Right renal pelvis (tissue), 4 donors: ENCODE measurements around the gene DNAJA3. TPM values are rescaled to one million over a fixed set of nuclear protein-coding genes. Genes with fewer than 3 reads are reported as not detected.
A peak's percentile ranks its signal among the peaks of the same experiment; 100 is the strongest.

ENCODE experiments used
- DNase-seq, 4 donors: peaks; one replicate each; pipeline ENCODE4 v3.0.0-alpha.2; 2013; ENCODE audit warnings: low read depth in 4 of 4, low spot score in 3 of 4, missing footprints in 1 of 4
- polyA plus RNA-seq, 4 donors: library from polyadenylated mRNA; unstranded; fragments of 120-200 nt; gene quantifications; one replicate each; pipeline ENCODE4 v1.2.1, GENCODE V29; 2013; ENCODE audit not compliant: insufficient read length in 4 of 4

DNAJA3 gene
- 10 to 100 TPM; 37.1 to 41.0 (median 40.1) TPM for polyA plus RNA-seq

DNA sequence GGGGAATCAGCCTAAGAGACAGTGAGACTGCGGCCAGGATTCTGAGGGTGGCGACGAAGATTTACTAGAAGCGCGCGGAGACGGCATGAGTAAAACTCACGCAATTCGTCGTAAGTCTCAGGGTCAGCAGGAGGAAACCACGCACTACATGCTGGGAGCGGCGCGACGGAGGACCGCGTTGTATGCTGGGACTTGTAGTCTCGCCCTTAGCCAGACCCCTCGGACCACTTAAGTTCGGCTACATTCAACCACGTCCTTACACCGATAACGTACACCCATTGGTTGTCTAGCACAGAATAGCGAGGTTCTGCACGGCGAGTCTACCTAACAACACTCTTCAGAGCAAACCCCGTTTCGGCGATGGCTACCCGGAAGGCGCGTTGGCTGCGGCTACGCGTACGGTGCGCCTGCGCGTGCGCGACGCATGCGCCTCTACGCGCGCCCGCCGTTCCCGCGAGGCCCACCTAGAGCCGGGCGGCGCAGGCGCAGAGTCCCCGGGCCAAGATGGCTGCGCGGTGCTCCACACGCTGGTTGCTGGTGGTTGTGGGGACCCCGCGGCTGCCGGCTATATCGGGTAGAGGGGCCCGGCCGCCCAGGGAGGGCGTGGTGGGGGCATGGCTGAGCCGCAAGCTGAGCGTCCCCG lies at the start of gene DNAJA3:
Gene DNAJA3, plus strand, starts transcription at position 491 of the 643 bp plus-strand sequence. Its CDS starts 14 bp downstream, at position 505.
- DNase-seq, result peak; percentile 85 to 98 (median 88)

DNA sequence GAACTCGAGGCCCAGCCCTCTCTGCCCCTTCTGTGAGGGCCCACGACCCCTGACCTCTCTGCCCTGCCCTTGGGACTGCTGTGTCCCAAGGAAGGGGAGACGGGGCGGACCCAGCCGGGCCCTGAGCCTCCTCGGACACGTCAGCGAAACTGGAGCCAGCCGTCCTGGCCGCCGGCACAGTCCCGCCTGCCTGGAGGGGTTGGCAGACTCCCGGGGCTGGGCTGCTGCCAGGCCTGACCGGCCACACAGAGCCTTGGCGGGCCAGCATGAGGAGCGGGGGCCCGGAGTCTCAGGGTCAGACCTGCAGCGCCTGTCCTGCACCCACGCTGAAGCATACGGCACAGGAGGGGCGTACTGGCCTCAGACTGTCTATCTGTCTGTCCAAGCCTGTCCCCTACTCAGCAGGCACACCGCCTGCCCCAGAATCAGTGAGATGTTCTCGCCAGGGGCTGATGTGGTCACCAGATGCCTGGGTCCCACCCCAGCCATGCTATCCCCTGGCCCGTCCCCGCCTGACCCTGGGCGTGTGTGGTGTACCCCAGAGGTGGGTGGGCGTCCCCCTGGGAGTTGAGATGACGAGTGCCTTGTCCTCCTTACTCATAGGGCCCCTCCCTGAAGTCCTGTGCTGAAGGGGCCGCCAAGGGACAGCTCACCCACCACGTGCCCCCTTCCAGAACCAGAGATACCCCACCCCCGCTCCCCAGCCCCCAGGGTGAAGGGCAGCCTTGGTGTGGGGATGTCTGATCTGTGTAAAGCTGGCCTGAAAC lies 49.4 kb upstream of the DNAJA3 start:
- DNase-seq, result no peak

- DNase-seq, result no peak
These were observed 48.6 kb upstream of the DNAJA3 start for GRCh38 chr16:4376893-4377572.

DNA sequence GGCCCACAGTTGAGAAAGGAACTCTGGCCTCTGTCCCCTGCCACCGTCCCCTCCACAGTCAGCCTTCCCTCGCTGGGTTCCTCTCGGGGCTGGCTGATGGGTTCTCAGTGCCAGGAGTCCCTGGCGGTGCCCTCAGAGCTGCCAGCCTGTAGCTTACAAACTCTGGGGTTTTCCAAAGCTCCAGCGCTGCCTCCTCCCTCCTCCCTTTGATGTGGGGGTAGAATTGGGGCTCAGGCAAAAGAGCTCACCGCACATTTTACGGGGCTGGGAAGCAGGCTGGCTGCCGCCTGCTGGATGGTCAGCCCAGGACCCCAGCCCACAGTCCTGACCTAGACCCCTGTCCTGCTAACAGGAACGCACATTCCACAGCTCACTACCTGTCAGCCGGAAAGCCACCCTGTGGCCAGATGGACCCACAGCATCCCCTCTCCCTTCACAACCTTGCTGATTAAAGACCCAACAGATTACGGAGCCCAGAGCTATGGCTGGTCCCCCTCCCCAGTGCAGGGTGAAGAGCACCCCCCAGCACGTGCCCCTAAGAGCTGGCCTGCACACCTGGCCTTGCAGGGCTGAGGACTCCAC lies 48.0 kb upstream of the DNAJA3 start:
- DNase-seq, result no peak

DNA sequence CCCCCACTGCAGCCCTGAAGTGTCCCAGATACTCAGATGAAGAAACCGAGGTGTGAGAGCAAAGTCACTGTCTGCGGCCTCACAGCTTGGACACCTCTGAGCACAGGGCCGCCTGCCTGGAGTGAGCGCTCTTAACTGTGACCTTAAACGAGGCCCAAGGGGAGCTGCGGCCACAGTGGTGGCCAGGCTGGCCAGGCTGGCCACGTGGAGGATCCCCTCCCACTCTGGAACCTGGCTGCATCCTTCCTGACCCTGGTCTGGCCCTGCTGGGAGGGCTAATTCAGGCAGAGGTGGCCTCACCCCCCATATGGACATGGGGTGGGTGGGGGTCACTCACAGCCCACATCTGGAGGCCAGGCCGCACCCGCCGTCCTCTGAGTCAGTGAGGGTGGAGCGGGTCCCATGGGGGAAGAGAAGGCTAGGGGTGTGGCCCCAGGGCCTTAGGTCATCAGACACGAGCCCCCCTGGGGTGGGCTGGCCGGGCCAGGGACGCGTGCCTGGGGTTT lies 47.5 kb upstream of the DNAJA3 start:
- no peak for DNase-seq

GRCh38 chr16:4378999-4379690 lies 46.5 kb upstream of the DNAJA3 start:
- no peak for DNase-seq

DNA sequence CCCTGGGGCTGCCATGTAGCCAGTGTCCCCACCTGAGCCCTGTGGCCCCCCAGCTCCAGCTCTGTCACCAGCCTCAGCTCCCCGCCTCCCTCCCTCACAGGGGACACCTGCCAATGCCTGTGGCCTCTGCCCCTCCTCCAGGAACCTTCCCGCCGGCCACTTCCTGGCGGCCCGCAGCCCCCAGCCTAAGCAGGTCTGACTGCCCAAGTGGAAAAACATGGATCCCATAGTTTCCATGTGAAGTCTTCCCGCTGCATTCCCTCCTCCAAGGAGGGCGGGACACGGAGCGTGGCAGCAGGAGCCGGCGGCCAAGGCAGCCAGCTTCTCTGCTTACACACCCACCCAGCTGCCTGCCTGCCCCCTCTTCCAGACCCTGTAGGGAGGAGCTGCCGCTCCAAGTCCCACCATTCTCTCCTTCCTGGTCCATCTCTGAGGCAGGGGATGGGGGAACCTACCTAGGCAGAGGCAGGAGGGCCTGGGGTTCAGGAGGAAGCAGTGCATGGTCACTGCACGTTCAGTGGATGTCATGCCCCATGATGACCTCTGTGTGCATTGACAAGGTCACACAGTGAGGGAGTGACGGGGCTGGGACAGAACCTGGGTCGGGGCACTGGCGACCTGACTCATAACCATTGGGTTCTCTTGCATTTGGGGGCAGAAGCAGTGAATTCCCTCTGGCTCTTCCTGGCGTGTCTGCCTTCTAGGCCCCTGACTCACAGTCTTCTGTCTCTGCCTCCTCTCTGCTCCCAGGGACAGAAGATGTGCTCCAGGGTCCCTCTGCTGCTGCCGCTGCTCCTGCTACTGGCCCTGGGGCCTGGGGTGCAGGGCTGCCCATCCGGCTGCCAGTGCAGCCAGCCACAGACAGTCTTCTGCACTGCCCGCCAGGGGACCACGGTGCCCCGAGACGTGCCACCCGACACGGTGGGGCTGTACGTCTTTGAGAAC lies 45.3 kb upstream of the DNAJA3 start:
- no peak for DNase-seq

GRCh38 chr16:4381072-4381934 lies 44.4 kb upstream of the DNAJA3 start:
- no peak for DNase-seq

GRCh38 chr16:4381935-4382794 lies 43.5 kb upstream of the DNAJA3 start:
- no peak for DNase-seq

DNA sequence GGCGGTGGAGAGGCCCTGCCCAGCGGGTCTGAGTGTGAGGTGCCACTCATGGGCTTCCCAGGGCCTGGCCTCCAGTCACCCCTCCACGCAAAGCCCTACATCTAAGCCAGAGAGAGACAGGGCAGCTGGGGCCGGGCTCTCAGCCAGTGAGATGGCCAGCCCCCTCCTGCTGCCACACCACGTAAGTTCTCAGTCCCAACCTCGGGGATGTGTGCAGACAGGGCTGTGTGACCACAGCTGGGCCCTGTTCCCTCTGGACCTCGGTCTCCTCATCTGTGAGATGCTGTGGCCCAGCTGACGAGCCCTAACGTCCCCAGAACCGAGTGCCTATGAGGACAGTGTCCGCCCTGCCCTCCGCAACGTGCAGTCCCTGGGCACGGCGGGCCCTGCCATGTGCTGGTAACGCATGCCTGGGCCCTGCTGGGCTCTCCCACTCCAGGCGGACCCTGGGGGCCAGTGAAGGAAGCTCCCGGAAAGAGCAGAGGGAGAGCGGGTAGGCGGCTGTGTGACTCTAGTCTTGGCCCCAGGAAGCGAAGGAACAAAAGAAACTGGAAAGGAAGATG lies 42.8 kb upstream of the DNAJA3 start:
- no peak for DNase-seq

GRCh38 chr16:4383591-4384444 lies 41.9 kb upstream of the DNAJA3 start:
- DNase-seq, result no peak

DNA sequence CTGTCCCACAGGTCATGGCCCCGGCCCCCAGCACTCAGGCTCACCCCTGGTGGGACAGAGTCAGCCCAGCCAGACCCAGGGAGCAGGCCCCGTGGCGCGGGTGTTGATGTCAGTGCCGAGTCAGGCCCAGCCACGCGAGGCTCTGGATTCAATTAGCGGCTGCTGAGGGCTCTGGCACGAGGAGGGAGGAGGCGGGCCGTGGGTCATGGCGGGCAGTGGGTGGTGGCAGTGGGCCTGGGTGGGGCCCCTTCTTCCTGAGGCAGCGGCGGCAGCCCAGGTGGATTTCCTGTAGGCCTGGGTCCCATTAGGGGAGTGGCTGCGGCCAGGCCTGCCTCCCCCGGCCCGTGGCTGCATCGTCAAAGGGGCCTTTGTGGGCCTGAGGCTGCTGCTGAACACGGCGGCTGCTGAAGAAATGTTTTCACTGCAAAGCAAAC lies 41.1 kb upstream of the DNAJA3 start:
- DNase-seq, result no peak

GRCh38 chr16:4385066-4385788 lies 40.4 kb upstream of the DNAJA3 start:
- DNase-seq, result no peak

DNA sequence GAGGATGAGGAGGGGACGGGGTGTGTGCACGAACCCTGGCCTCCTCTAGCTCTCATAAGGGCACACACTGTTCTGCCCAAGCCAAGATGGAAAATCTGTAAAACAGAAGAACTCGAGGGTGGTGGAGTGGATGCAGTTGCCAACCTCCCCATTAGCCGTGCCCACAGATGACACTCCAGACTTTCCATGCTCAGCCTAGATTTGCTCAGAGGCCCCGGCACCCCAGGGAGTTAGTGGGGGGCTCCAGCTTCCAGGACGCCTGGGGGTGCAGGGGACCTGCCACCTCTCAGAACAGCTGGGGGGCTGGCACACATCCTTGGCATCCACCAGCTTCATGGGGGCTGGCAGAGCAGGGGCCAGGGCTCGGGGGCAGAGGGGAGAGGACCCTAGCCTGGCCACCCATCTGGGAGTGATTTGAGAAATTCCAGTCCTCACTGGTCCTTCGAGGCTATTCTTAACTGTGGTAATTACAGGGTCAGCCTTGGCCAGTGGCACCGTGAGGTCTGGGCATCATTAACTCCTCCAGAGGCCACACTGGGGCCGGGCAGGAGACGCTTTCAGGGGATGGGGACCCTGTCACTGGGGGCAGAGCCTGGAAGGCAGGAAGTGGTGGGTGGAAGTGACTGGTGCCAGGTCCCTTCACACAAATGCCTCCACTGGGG lies 39.7 kb upstream of the DNAJA3 start:
- no peak for DNase-seq

DNA sequence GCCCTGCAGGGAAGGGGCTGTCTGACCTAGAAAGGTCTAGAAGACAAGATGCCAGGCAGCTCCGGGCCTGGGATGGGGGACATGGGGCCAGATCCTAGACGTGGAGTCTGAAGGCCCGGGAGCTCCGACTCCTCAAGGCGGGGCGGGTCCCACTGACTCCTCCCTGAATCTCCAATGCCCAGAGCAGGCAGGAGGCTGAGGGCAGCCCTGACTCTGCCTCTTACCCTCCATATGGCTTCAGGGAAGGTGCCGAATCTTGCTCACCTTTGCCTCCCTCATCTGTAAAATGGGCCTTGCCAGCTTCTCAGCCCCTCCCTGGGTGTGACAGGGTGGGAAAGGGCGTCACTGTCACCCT lies 39.2 kb upstream of the DNAJA3 start:
- DNase-seq, result no peak
